Liver (tissue), 9 donors: Measurements from ENCODE around the gene PGAP6. TPM values are rescaled to one million over a fixed set of nuclear protein-coding genes. Genes with fewer than 3 reads are reported as not detected.

Experiments used
- DNase-seq: peaks from one replicate; pipeline ENCODE4 v3.0.0-alpha.2; 2017; ENCODE audit warnings: low spot score
- H3K27ac ChIP-seq, 2 donors: one replicate each; pipeline ENCODE4 v1.7.0; 2013; ENCODE audit warnings: inconsistent platforms in 2 of 2, low read length in 2 of 2, control low read depth in 1 of 2, low read depth in 1 of 2, mild to moderate bottlenecking in 1 of 2
- H3K27me3 ChIP-seq, 4 donors: one replicate each; pipeline versions ENCODE4 v1.6.1 to v1.7.0; 2013; ENCODE audit warnings: low read length in 3 of 4, inconsistent platforms in 1 of 4, mild to moderate bottlenecking in 1 of 4, moderate library complexity in 1 of 4; ENCODE audit not compliant: control insufficient read depth in 4 of 4, insufficient read depth in 4 of 4
- H3K36me3 ChIP-seq, 4 donors: one replicate each; pipeline versions ENCODE4 v1.6.1 to v1.7.0; 2013; ENCODE audit warnings: low read length in 3 of 4, mild to moderate bottlenecking in 3 of 4, low read depth in 1 of 4, moderate library complexity in 1 of 4; ENCODE audit not compliant: control insufficient read depth in 4 of 4, insufficient read depth in 3 of 4
- H3K4me1 ChIP-seq, 4 donors: one replicate each; pipeline versions ENCODE4 v1.6.1 to v1.7.0; 2013; ENCODE audit warnings: low read length in 3 of 4, mild to moderate bottlenecking in 3 of 4, moderate library complexity in 1 of 4; ENCODE audit not compliant: control insufficient read depth in 4 of 4, insufficient read depth in 4 of 4
- H3K4me3 ChIP-seq, 3 donors: one replicate each; pipeline versions ENCODE4 v1.6.1 to v1.7.0; 2013; ENCODE audit warnings: low read length in 3 of 3, control low read depth in 1 of 3, low read depth in 1 of 3, mild to moderate bottlenecking in 1 of 3
- H3K9ac ChIP-seq, 2 donors: one replicate each; pipeline ENCODE4 v1.7.0; 2013; ENCODE audit warnings: low read length in 2 of 2, mild to moderate bottlenecking in 2 of 2, moderate library complexity in 2 of 2, control low read depth in 1 of 2, low read depth in 1 of 2
- H3K9me3 ChIP-seq, 4 donors: one replicate each; pipeline versions ENCODE4 v1.6.1 to v1.7.0; 2013; ENCODE audit warnings: low read length in 3 of 4; ENCODE audit not compliant: control insufficient read depth in 4 of 4
- ATF3 ChIP-seq: IDR thresholded peaks from 2 replicates; pipeline ENCODE4 v1.6.1; 2016; ENCODE audit warnings: antibody characterized with exemption
- EGR1 ChIP-seq, 2 donors: IDR thresholded peaks; 2 replicates each; pipeline ENCODE4 v1.6.1; 2016 to 2018; ENCODE audit warnings: antibody characterized with exemption in 2 of 2, low read depth in 2 of 2
- FOXA1 ChIP-seq: IDR thresholded peaks from 2 replicates; pipeline ENCODE4 v1.6.1; 2016; ENCODE audit warnings: antibody characterized with exemption
- FOXA2 ChIP-seq: IDR thresholded peaks from 2 replicates; pipeline ENCODE4 v1.6.1; 2016; ENCODE audit warnings: antibody characterized with exemption
- GABPA ChIP-seq, 2 donors: IDR thresholded peaks in 1 of 2; conservative IDR thresholded peaks in 1 of 2; 2 replicates each; pipeline ENCODE4 v1.6.1; 2016; ENCODE audit warnings: antibody characterized with exemption in 2 of 2, mild to moderate bottlenecking in 1 of 2, moderate library complexity in 1 of 2
- HNF4A ChIP-seq, 2 donors: conservative IDR thresholded peaks; 2 replicates each; pipeline ENCODE4 v1.6.1; 2016; ENCODE audit warnings: antibody characterized with exemption in 2 of 2, mild to moderate bottlenecking in 2 of 2
- HNF4G ChIP-seq: IDR thresholded peaks from 2 replicates; pipeline ENCODE4 v1.6.1; 2016; ENCODE audit warnings: antibody characterized with exemption
- JUND ChIP-seq, 2 donors: IDR thresholded peaks; 2 replicates each; pipeline ENCODE4 v1.6.1; 2016; ENCODE audit warnings: antibody characterized with exemption in 2 of 2
- MAX ChIP-seq: IDR thresholded peaks from 2 replicates; pipeline ENCODE4 v1.6.1; 2016; ENCODE audit warnings: antibody characterized with exemption
- NR2F2 ChIP-seq: IDR thresholded peaks from 2 replicates; pipeline ENCODE4 v1.6.1; 2016; ENCODE audit warnings: antibody characterized with exemption
- RAD21 ChIP-seq, 2 donors: IDR thresholded peaks; 2 replicates each; pipeline ENCODE4 v1.6.1; 2016; ENCODE audit warnings: antibody characterized with exemption in 2 of 2, mild to moderate bottlenecking in 2 of 2
- RXRA ChIP-seq, 2 donors: IDR thresholded peaks; 2 replicates each; pipeline ENCODE4 v1.6.1; 2017 to 2018; ENCODE audit warnings: antibody characterized with exemption in 2 of 2, mild to moderate bottlenecking in 1 of 2
- SP1 ChIP-seq: IDR thresholded peaks from 2 replicates; pipeline ENCODE4 v1.6.1; 2018; ENCODE audit warnings: antibody characterized with exemption, mild to moderate bottlenecking
- TAF1 ChIP-seq: conservative IDR thresholded peaks from 2 replicates; pipeline ENCODE4 v1.6.1; 2016; ENCODE audit warnings: antibody characterized with exemption, mild to moderate bottlenecking
- YY1 ChIP-seq: IDR thresholded peaks from 2 replicates; pipeline ENCODE4 v1.6.1; 2016; ENCODE audit warnings: antibody characterized with exemption, mild to moderate bottlenecking
- WGBS: extraction: QIAGEN DNeasy Blood & Tissue Kit; methylation state at CpG from one replicate; pipeline ENCODE4 v1.1.7; 2013; 5-methylcytosine and 5-hydroxymethylcytosine counted together
- polyA plus RNA-seq, 2 donors: library from polyadenylated mRNA; stranded (reverse) in 1 of 2; unstranded in 1 of 2; fragments of 200-250 nt in 1 of 2; fragments of >200 nt in 1 of 2; fragmentation: Nextera tagmentation in 1 of 2; extraction: Ambion mirVana in 1 of 2; gene quantifications; one replicate each; pipeline versions ENCODE4 v1.2.1 to v1.2.3, GENCODE V29; 2013 to 2015
- total RNA-seq, 2 donors: library from RNA; depleted of rRNA; stranded (reverse); fragments of >200 nt; gene quantifications; one replicate each; pipeline ENCODE4 v1.2.3, GENCODE V29; 2014
- TF ChIP-seq, protein P1 (sequence below): IDR thresholded peaks from 2 replicates; pipeline ENCODE4 v1.6.1; 2016; ENCODE audit warnings: antibody characterized with exemption, mild to moderate bottlenecking
- TF ChIP-seq, protein P2 (sequence below): IDR thresholded peaks from 2 replicates; pipeline ENCODE4 v1.6.1; 2016; ENCODE audit warnings: antibody characterized with exemption
- TF ChIP-seq, protein P3 (sequence below): fragments of 150-350 bp; IDR thresholded peaks from 2 replicates; pipeline ENCODE4 v1.5.1; 2017; ENCODE audit warnings: improper control_type of control experiment, low read depth, low read length; ENCODE audit not compliant: missing input control
- donor health status: healthy.
- donor health status: healthy.
- donor health status: healthy.
- donor health status: healthy.
- donor health status: healthy.

PGAP6 gene
- total and polyA plus RNA-seq, 4 donors = 18.9 to 50.5 (median 38.0) TPM

DNA sequence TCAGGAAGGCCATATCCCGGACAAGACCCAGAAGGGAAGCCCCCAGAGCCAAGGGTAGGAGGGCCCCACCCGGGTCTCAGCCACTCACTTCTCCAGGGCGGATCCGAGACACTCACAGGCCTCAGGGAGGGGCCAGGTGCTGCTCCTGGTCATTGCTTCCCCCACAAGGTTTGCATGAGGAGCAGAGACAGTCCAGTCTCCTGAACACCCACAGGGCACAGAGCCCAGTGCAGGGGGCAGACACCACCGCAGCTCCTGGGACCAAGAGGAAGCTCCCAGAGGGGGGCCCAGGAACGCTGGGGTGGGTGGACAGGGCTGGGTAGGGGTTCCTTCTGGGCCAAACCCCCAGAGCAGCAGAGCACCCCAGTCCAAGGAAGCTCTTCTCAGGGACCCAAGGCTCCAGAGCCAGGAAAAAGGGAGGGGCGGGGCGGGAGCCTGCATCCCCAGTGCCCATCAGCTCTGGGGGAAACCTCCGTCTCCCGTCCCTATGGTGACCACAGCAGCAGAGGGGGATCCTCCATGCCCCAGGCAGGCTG, 10.7 kb downstream of the PGAP6 start:
- Histone ChIP-seq H3K9me3 (no peaks in the 10 kb centered on the region), H3K4me1 (peaks cover 4 to 18% (median 15%) of the 10 kb centered on the region in 4 donors), H3K27me3 (no peaks in the 10 kb centered on the region), H3K27ac (no peak overlapping the region), H3K4me3 (no peak overlapping the region), H3K9ac (peak overlapping the region in 1 of 2 donors; percentile 16), H3K36me3 (peaks cover 2 to 43% (median 15%) of the 10 kb centered on the region in 4 donors)
- no peak for TF ChIP-seq NR2F2
- no peak for TF ChIP-seq EGR1 (IDR thresholded peaks at IDR 0.05; ENCODE audit: low read depth in 2 of 2)
- TF ChIP-seq HNF4G = no peak
- TF ChIP-seq, protein P1, sequence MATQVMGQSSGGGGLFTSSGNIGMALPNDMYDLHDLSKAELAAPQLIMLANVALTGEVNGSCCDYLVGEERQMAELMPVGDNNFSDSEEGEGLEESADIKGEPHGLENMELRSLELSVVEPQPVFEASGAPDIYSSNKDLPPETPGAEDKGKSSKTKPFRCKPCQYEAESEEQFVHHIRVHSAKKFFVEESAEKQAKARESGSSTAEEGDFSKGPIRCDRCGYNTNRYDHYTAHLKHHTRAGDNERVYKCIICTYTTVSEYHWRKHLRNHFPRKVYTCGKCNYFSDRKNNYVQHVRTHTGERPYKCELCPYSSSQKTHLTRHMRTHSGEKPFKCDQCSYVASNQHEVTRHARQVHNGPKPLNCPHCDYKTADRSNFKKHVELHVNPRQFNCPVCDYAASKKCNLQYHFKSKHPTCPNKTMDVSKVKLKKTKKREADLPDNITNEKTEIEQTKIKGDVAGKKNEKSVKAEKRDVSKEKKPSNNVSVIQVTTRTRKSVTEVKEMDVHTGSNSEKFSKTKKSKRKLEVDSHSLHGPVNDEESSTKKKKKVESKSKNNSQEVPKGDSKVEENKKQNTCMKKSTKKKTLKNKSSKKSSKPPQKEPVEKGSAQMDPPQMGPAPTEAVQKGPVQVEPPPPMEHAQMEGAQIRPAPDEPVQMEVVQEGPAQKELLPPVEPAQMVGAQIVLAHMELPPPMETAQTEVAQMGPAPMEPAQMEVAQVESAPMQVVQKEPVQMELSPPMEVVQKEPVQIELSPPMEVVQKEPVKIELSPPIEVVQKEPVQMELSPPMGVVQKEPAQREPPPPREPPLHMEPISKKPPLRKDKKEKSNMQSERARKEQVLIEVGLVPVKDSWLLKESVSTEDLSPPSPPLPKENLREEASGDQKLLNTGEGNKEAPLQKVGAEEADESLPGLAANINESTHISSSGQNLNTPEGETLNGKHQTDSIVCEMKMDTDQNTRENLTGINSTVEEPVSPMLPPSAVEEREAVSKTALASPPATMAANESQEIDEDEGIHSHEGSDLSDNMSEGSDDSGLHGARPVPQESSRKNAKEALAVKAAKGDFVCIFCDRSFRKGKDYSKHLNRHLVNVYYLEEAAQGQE = no peak
- no peak for TF ChIP-seq RAD21 (IDR thresholded peaks at IDR 0.05)
- TF ChIP-seq GABPA (IDR thresholded peaks at IDR 0.05 in 1 of 2, conservative IDR thresholded peaks at IDR 0.05 in 1 of 2) = no peak
- no peak for TF ChIP-seq SP1
- no peak for TF ChIP-seq TAF1
- TF ChIP-seq RXRA (IDR thresholded peaks at IDR 0.05) = no peak
- no peak for TF ChIP-seq MAX
- TF ChIP-seq, protein P2, sequence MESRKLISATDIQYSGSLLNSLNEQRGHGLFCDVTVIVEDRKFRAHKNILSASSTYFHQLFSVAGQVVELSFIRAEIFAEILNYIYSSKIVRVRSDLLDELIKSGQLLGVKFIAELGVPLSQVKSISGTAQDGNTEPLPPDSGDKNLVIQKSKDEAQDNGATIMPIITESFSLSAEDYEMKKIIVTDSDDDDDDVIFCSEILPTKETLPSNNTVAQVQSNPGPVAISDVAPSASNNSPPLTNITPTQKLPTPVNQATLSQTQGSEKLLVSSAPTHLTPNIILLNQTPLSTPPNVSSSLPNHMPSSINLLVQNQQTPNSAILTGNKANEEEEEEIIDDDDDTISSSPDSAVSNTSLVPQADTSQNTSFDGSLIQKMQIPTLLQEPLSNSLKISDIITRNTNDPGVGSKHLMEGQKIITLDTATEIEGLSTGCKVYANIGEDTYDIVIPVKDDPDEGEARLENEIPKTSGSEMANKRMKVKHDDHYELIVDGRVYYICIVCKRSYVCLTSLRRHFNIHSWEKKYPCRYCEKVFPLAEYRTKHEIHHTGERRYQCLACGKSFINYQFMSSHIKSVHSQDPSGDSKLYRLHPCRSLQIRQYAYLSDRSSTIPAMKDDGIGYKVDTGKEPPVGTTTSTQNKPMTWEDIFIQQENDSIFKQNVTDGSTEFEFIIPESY = no peak
- TF ChIP-seq YY1 = no peak
- TF ChIP-seq FOXA2 = no peak
- no peak for TF ChIP-seq HNF4A (conservative IDR thresholded peaks at IDR 0.05)
- TF ChIP-seq FOXA1 = no peak
- no peak for TF ChIP-seq JUND (IDR thresholded peaks at IDR 0.05)
- TF ChIP-seq, protein P3, sequence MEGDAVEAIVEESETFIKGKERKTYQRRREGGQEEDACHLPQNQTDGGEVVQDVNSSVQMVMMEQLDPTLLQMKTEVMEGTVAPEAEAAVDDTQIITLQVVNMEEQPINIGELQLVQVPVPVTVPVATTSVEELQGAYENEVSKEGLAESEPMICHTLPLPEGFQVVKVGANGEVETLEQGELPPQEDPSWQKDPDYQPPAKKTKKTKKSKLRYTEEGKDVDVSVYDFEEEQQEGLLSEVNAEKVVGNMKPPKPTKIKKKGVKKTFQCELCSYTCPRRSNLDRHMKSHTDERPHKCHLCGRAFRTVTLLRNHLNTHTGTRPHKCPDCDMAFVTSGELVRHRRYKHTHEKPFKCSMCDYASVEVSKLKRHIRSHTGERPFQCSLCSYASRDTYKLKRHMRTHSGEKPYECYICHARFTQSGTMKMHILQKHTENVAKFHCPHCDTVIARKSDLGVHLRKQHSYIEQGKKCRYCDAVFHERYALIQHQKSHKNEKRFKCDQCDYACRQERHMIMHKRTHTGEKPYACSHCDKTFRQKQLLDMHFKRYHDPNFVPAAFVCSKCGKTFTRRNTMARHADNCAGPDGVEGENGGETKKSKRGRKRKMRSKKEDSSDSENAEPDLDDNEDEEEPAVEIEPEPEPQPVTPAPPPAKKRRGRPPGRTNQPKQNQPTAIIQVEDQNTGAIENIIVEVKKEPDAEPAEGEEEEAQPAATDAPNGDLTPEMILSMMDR = no peak
- TF ChIP-seq ATF3 = no peak
- no peak for DNase-seq
- 70% methylated on average over 10 of the region's 10 CpGs for WGBS
